Astrocyte of the cerebellum (primary cell): Measurements from ENCODE around the gene PHF23.

Experiments
- DNase-seq: peaks from one replicate; pipeline ENCODE4 v3.0.0-alpha.2; 2011; ENCODE audit warnings: low read depth
- H3K4me3 ChIP-seq: 2 replicates; pipeline ENCODE4 v1.5.1; 2011; ENCODE audit warnings: mild to moderate bottlenecking, low read depth, low read length, moderate library complexity
- CTCF ChIP-seq: IDR thresholded peaks from 2 replicates; pipeline ENCODE4 v1.5.1; 2012; ENCODE audit warnings: low read length, low read depth, moderate library complexity, mild to moderate bottlenecking; ENCODE audit errors: missing control alignments
- in situ Hi-C: cut with HindIII; loops from 2 replicates; pipeline ENCODE4 v1.10.0; 2017; ENCODE audit warnings: low sequenced_read_pairs

Gene PHF23

GRCh38 chr17:7239091-7240027, at the start of gene PHF23:
TSS of gene PHF23 (minus strand) at chr17:7239457. CDS start at chr17:7239279, 178 bp downstream.
- peak within 1 kb of the TSS; percentile 99 for H3K4me3 ChIP-seq
- no peak for TF ChIP-seq CTCF
- DNase-seq = peak; percentile 98
- in situ Hi-C loops = no loop called here

- no peak for TF ChIP-seq CTCF
- in situ Hi-C loops = no loop called here
- H3K4me3 ChIP-seq = no peak overlapping the region
- no peak for DNase-seq
Measured at GRCh38 chr17:7285679-7286078, 46.4 kb upstream of the PHF23 start.

GRCh38 chr17:7284911-7285310, 45.7 kb upstream of the PHF23 start:
- TF ChIP-seq CTCF = no peak
- in situ Hi-C loops = no loop called here

GRCh38 chr17:7283471-7284216, 44.4 kb upstream of the PHF23 start:
- TF ChIP-seq CTCF = no peak
- H3K4me3 ChIP-seq = no peak overlapping the region
- DNase-seq = no peak
- in situ Hi-C loops = no loop called here

More at GRCh38 chr17:7284911-7285310, 45.7 kb upstream of the PHF23 start:
- H3K4me3 ChIP-seq = no peak overlapping the region
- no peak for DNase-seq

- no peak for DNase-seq
- H3K4me3 ChIP-seq = no peak overlapping the region
- TF ChIP-seq CTCF = no peak
- in situ Hi-C loops = no loop called here
Measured at GRCh38 chr17:7282752-7283321, 43.6 kb upstream of the PHF23 start.

GRCh38 chr17:7281953-7282751, 42.9 kb upstream of the PHF23 start:
- DNase-seq = no peak
- in situ Hi-C loops = no loop called here
- H3K4me3 ChIP-seq = peak overlapping the region; percentile 31
- TF ChIP-seq CTCF = no peak
